Activated naive CD4-positive, alpha-beta T cell treated with anti-CD3 and anti-CD28 coated beads, Interleukin-2, amount 50 U/mL, for 72 hours (primary cell): ENCODE measurements around the gene NFRKB. TPM values are rescaled to one million over a fixed set of nuclear protein-coding genes. Genes with fewer than 3 reads are reported as not detected.

Experiments
- ATAC-seq, 2 donors: fragments of 150-1000 bp; cut with Tn5 transposase; 2 replicates each; pipeline ENCODE4 v1.10.0; 2021; ENCODE audit warnings: mild to moderate bottlenecking in 2 of 2, moderate library complexity in 2 of 2
- DNase-seq, 2 donors: peaks; one replicate each; pipeline ENCODE4 v3.0.0; 2021 to 2022; ENCODE audit warnings: low spot score in 2 of 2
- H3K27ac Mint-ChIP-seq, 2 donors: one replicate each; pipeline ENCODE4 v1.8.0; 2022; ENCODE audit warnings: mild to moderate bottlenecking in 2 of 2, mixed read lengths in 2 of 2
- H3K36me3 Mint-ChIP-seq, 2 donors: one replicate each; pipeline ENCODE4 v1.8.0; 2022; ENCODE audit warnings: mixed read lengths in 2 of 2
- H3K9me3 Mint-ChIP-seq, 2 donors: one replicate each; pipeline ENCODE4 v1.8.0; 2022; ENCODE audit warnings: mixed read lengths in 2 of 2
- total RNA-seq, 2 donors: library from RNA; stranded (reverse); gene quantifications; one replicate each; pipeline ENCODE4 v1.2.3, GENCODE V29; 2022

Gene NFRKB
- total RNA-seq, result 10 to 100 TPM; 41.8 to 42.1 TPM

- H3K27ac Mint-ChIP-seq, result peak within 1 kb of the TSS; percentile 86 to 94
- peaks cover 12 to 13% of the 10 kb centered on the region in 2 donors for H3K36me3 Mint-ChIP-seq
- no peaks in the 10 kb centered on the region for H3K9me3 Mint-ChIP-seq
- DNase-seq (peak; percentile 88 to 91), ATAC-seq (peak; percentile 98 to 99)
These were observed at the start of gene NFRKB for GRCh38 chr11:129895126-129896041. Gene NFRKB, minus strand, starts transcription at chr11:129895578. Its CDS starts 2,729 bp downstream, at chr11:129892849.

GRCh38 chr11:129944696-129945095 is 49.3 kb upstream of the NFRKB start:
- Mint-ChIP-seq H3K9me3 (no peaks in the 10 kb centered on the region), H3K36me3 (peaks cover 0 to 5% of the 10 kb centered on the region in 2 donors), H3K27ac (no peak overlapping the region)
- DNase-seq (no peak), ATAC-seq (no peak)

- no peak for ATAC-seq
- Mint-ChIP-seq H3K36me3 (peaks cover 0 to 5% of the 10 kb centered on the region in 2 donors), H3K9me3 (no peaks in the 10 kb centered on the region), H3K27ac (peak overlapping the region in 1 of 2 donors; percentile 6)
- DNase-seq, result no peak
These were observed 47.7 kb upstream of the NFRKB start for GRCh38 chr11:129943036-129943435.

GRCh38 chr11:129939510-129939909 is 44.1 kb upstream of the NFRKB start:
- Mint-ChIP-seq H3K9me3 (no peaks in the 10 kb centered on the region), H3K27ac (no peak overlapping the region), H3K36me3 (peaks cover 0 to 10% of the 10 kb centered on the region in 2 donors)
- ATAC-seq (no peak), DNase-seq (no peak)

- no peaks in the 10 kb centered on the region for H3K9me3 Mint-ChIP-seq
- DNase-seq (no peak), ATAC-seq (no peak)
- H3K27ac Mint-ChIP-seq, result peak overlapping the region in 1 of 2 donors; percentile 14
- peaks cover 0 to 14% of the 10 kb centered on the region in 2 donors for H3K36me3 Mint-ChIP-seq
These were observed 43.4 kb upstream of the NFRKB start for GRCh38 chr11:129938764-129939163.

- Mint-ChIP-seq H3K36me3 (peaks cover 0 to 14% of the 10 kb centered on the region in 2 donors), H3K9me3 (no peaks in the 10 kb centered on the region), H3K27ac (no peak overlapping the region)
- ATAC-seq (no peak), DNase-seq (no peak)
These were observed 42.3 kb upstream of the NFRKB start for GRCh38 chr11:129937592-129938238.

- Mint-ChIP-seq H3K27ac (no peak overlapping the region), H3K9me3 (no peaks in the 10 kb centered on the region), H3K36me3 (peaks cover 0 to 15% of the 10 kb centered on the region in 2 donors)
- no peak for DNase-seq
- no peak for ATAC-seq
These were observed 40.3 kb upstream of the NFRKB start for GRCh38 chr11:129935723-129936122.

GRCh38 chr11:129933891-129934290 is 38.5 kb upstream of the NFRKB start:
- H3K9me3 Mint-ChIP-seq, result no peaks in the 10 kb centered on the region
- H3K36me3 Mint-ChIP-seq, result peaks cover 0 to 15% of the 10 kb centered on the region in 2 donors
- DNase-seq, result no peak
- peak overlapping the region in 1 of 2 donors; percentile 38 for H3K27ac Mint-ChIP-seq
- ATAC-seq, result no peak

GRCh38 chr11:129933262-129933661 is 37.9 kb upstream of the NFRKB start:
- peaks cover 0 to 15% of the 10 kb centered on the region in 2 donors for H3K36me3 Mint-ChIP-seq
- H3K9me3 Mint-ChIP-seq, result no peaks in the 10 kb centered on the region
- DNase-seq (no peak), ATAC-seq (no peak)
- H3K27ac Mint-ChIP-seq, result peak overlapping the region in 1 of 2 donors; percentile 44

GRCh38 chr11:129932381-129933067 is 37.1 kb upstream of the NFRKB start:
- no peak for DNase-seq
- Mint-ChIP-seq H3K27ac (no peak overlapping the region), H3K9me3 (no peaks in the 10 kb centered on the region), H3K36me3 (peaks cover 0 to 15% of the 10 kb centered on the region in 2 donors)
- ATAC-seq, result no peak

- Mint-ChIP-seq H3K9me3 (no peaks in the 10 kb centered on the region), H3K27ac (no peak overlapping the region), H3K36me3 (peaks cover 0 to 15% of the 10 kb centered on the region in 2 donors)
- no peak for ATAC-seq
- no peak for DNase-seq
These were observed 35.4 kb upstream of the NFRKB start for GRCh38 chr11:129930743-129931142.

GRCh38 chr11:129930296-129930695 is 34.9 kb upstream of the NFRKB start:
- no peak for ATAC-seq
- Mint-ChIP-seq H3K36me3 (peaks cover 0 to 13% of the 10 kb centered on the region in 2 donors), H3K27ac (no peak overlapping the region), H3K9me3 (no peaks in the 10 kb centered on the region)
- no peak for DNase-seq

GRCh38 chr11:129929721-129930120 is 34.3 kb upstream of the NFRKB start:
- ATAC-seq, result no peak
- H3K9me3 Mint-ChIP-seq, result no peaks in the 10 kb centered on the region
- H3K27ac Mint-ChIP-seq, result no peak overlapping the region
- H3K36me3 Mint-ChIP-seq, result peaks cover 0 to 10% of the 10 kb centered on the region in 2 donors
- no peak for DNase-seq

- peaks cover 0 to 9% of the 10 kb centered on the region in 2 donors for H3K36me3 Mint-ChIP-seq
- ATAC-seq, result no peak
- H3K27ac Mint-ChIP-seq, result peak overlapping the region in 1 of 2 donors; percentile 57
These were observed 33.7 kb upstream of the NFRKB start for GRCh38 chr11:129928923-129929692.

GRCh38 chr11:129922674-129923073 is 27.3 kb upstream of the NFRKB start:
- no peaks in the 10 kb centered on the region for H3K9me3 Mint-ChIP-seq
- peaks cover 0 to 6% of the 10 kb centered on the region in 2 donors for H3K36me3 Mint-ChIP-seq
- H3K27ac Mint-ChIP-seq, result no peak overlapping the region
- DNase-seq (no peak), ATAC-seq (no peak)

More at GRCh38 chr11:129928923-129929692, 33.7 kb upstream of the NFRKB start:
- no peaks in the 10 kb centered on the region for H3K9me3 Mint-ChIP-seq
- no peak for DNase-seq

GRCh38 chr11:129918361-129918760 is 23.0 kb upstream of the NFRKB start:
- Mint-ChIP-seq H3K36me3 (peaks cover 0 to 3% of the 10 kb centered on the region in 2 donors), H3K27ac (no peak overlapping the region), H3K9me3 (no peaks in the 10 kb centered on the region)
- no peak for DNase-seq
- no peak for ATAC-seq
